HG02798 (cell line): ENCODE results near the gene TTBK1.

ENCODE experiments used
- ATAC-seq: cut with Tn5 transposase; IDR thresholded peaks from one replicate; pipeline ENCODE4 v1.9.1; 2021; ENCODE audit warnings: mild to moderate bottlenecking; ENCODE audit not compliant: unreplicated experiment, poor library complexity

Gene TTBK1

DNA sequence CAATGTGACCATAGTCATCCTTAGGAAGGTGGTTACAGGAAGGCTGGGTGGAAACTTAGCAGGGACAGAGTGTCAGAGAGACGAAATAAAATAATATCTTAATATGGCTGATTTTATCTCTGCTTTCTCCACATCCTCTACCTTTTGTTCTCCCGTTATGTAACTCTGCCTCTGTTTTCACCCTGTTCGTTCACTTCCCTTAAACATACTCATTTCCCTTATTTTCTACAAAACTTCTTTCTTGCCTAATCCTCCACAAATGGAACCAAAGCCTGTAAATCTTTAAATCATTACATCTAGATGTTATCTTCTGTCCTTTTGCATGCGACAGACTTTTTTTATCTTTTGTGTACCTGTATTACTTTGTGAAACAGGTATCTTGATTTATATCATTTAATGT lies 88.6 kb downstream of the TTBK1 start:
- no peak for ATAC-seq

DNA sequence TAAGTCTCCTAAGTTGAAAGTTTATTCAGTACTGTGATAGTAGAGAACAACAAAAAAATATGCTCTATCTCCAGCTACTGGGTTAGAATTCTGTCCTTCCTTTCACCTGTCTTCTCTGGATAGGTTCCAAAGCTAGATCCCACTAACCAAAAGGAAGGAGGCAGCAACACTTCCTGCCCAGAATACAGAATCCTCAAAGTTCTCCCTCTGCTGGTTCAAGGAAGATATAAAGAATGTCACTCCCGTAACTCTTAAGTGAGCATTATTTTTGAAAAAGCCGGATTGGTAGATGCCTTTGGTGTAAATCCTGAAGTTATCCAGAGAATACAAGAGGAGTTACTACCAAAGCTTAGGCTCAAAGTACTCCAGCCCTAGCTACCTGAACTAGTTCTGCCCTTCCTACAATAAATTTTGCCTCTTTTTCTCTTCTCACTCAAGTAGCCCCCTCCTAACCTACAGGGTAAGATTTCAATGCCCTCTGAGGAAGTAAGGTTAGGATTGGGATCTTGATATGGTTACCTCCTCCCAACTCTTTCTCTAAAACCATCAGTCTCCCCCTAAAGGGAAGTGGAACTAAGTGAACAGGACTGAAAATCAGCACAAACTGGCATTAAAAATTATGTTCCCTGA lies 91.3 kb downstream of the TTBK1 start:
- ATAC-seq: no peak

DNA sequence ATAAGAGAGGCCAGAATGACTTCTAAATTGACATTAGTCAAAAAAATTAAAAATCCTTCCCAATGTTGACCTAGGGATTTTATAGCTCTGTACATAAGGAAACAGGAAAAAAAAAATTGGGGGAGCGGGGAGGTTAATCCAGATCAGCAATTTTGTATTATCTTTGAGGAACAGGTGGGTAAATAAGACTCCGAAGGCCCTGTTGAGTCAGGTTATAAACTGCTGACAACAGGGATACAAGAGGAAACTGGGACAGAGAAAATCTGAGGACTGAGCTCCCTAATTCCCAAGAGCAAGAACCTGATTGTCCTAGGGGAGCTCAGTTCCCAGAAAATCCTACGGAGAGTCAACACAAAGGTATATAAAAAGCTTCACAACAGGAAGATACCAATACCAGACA lies 92.2 kb downstream of the TTBK1 start:
- ATAC-seq: no peak

DNA sequence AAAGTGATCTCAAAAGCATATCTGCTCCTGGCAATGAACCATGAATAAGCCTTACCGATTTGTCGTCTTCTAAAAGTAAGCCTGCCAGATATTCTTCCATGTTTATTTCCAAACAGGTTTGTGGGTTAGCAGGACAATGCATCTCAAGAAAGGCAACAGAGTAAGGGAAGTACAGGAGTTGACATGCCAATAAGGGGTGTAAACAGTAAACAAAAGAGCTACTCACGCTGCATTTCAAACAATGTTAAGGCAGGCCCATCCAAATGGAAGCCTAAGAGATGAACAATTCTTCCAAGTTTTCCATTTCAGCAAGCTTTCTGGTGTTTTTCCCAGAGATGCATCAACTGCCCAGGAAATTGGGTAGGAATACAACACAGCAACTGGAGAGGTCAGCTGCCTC lies 93.1 kb downstream of the TTBK1 start:
- no peak for ATAC-seq
